Right lobe of liver (tissue), 6 donors: ENCODE results near the gene GPNMB. TPM values are rescaled to one million over a fixed set of nuclear protein-coding genes. Genes with fewer than 3 reads are reported as not detected.

Experiments used
- ATAC-seq, 4 donors: fragments of 200-7000 bp; cut with Tn5 transposase; one replicate each; pipeline ENCODE4 v1.9.1; 2020; ENCODE audit warnings: mild to moderate bottlenecking in 4 of 4, moderate library complexity in 4 of 4
- DNase-seq, 3 donors: peaks; one replicate each; pipeline ENCODE4 v3.0.0-alpha.2; 2020
- H3K27ac ChIP-seq, 3 donors: fragments of 200-600 bp; one replicate each; pipeline ENCODE4 v1.8.0; 2022
- H3K27me3 ChIP-seq, 2 donors: fragments of 200-600 bp; one replicate each; pipeline ENCODE4 v1.8.0; 2022
- H3K36me3 ChIP-seq, 4 donors: fragments of 200-600 bp; sonication (generic) in 1 of 4; one replicate each; pipeline versions ENCODE4 v1.5.1 to v1.8.0; 2017 to 2022; ENCODE audit warnings: control low read depth in 1 of 4
- H3K4me1 ChIP-seq, 4 donors: fragments of 200-600 bp; sonication (generic) in 1 of 4; one replicate each; pipeline versions ENCODE4 v1.5.1 to v1.8.0; 2017 to 2022; ENCODE audit warnings: control low read depth in 1 of 4
- H3K4me3 ChIP-seq, 3 donors: fragments of 200-600 bp; one replicate each; pipeline ENCODE4 v1.8.0; 2022
- H3K9me3 ChIP-seq, 4 donors: fragments of 200-600 bp; sonication (generic) in 1 of 4; one replicate each; pipeline versions ENCODE4 v1.5.1 to v1.8.0; 2017 to 2022; ENCODE audit warnings: control low read depth in 1 of 4
- CTCF ChIP-seq, 4 donors: fragments of 200-600 bp in 3 of 4; fragments of 450-650 bp in 1 of 4; IDR thresholded peaks; one replicate each; pipeline versions ENCODE4 v1.5.1 to v1.8.0; 2016 to 2022; ENCODE audit warnings: antibody characterized with exemption in 4 of 4, mild to moderate bottlenecking in 2 of 4
- POLR2A ChIP-seq: fragments of 450-650 bp; IDR thresholded peaks from one replicate; pipeline ENCODE4 v1.6.1; 2017; ENCODE audit warnings: antibody characterized with exemption, mild to moderate bottlenecking
- WGBS: methylation state at CpG from one replicate; pipeline ENCODE4 v1.1.6; 2018; ENCODE audit warnings: low coverage, low lambda C conversion rate; ENCODE audit not compliant: insufficient coverage; ENCODE audit errors: missing lambda C conversion rate; 5-methylcytosine and 5-hydroxymethylcytosine counted together
- intact Hi-C, 2 donors: fragments of 100-400 bp; cut with DNase I; formaldehyde crosslinking; loops; one replicate each; pipeline versions ENCODE4 v1.11.2 to v1.14.1; 2022
- total RNA-seq, 6 experiments: library from RNA; depleted of rRNA in 2 of 6; stranded (reverse); fragments of >200 nt in 2 of 6; fragmentation: NEBNext Ultra II Directional in 3 of 6; extraction: Animal tissue kit (Norgen Biotek cat#: 25700) in 3 of 6; gene quantifications; one replicate each; pipeline versions ENCODE4 v1.1.0 to v1.2.4, GENCODE V29; 2016 to 2023
- donor health status: DM: no; HTN: yes; CAD: no.
- donor health status: DM: no; HTN: no; CAD: no.
- donor health status: DM: no; HTN: no; CAD: no.
- donor health status: DM: no; HTN: yes; CAD: no.
- donor health status: DM: no; HTN: yes; CAD: no.

The GPNMB gene
- total RNA-seq, 6 experiments from 2014 or later = 5.8 to 64.9 (median 13.4) TPM

DNA sequence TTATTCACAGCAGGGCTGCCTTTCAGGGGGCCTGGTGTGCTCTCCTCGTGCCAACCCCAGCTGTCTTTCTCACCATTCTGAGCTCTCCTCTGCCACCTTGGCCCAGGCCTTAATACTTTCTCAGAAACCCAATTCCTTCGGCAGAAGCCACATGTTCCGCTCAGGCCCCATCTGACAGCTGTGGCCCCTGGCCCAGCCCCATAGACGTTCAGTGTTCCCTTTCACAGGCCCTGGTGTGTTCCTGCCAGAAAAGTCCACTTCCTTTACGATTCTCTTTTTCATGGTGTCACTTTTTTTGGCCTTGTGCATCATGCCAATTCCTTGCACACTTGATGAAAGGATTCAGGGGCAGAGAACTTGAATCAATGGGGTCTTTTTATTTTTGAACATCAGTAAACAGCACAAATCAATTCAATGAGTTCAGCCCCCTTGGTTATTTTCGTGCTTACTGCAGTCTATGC lies 15.9 kb upstream of the GPNMB start:
- intact Hi-C loops = no loop called here

GRCh38 chr7:23232966-23233365 lies 13.6 kb upstream of the GPNMB start:
- TF ChIP-seq CTCF (IDR thresholded peaks at IDR 0.05) = no peak
- no peak for TF ChIP-seq POLR2A
- DNase-seq (no peak), ATAC-seq (no peak)
- 75% methylated on average over 3 of the region's 3 CpGs for WGBS
- H3K27ac ChIP-seq = no peak overlapping the region
- H3K4me3 ChIP-seq = no peak overlapping the region
- H3K9me3 ChIP-seq = no peaks in the 10 kb centered on the region
- no peaks in the 10 kb centered on the region for H3K27me3 ChIP-seq
- no peaks in the 10 kb centered on the region for H3K4me1 ChIP-seq
- H3K36me3 ChIP-seq = no peaks in the 10 kb centered on the region
- intact Hi-C loops = no loop called here

More for the DNA sequence above, 15.9 kb upstream of the GPNMB start:
- H3K4me3 ChIP-seq = no peak overlapping the region
- WGBS = 73% methylated on average over 6 of the region's 6 CpGs
- H3K9me3 ChIP-seq = no peaks in the 10 kb centered on the region
- H3K4me1 ChIP-seq = no peaks in the 10 kb centered on the region
- ATAC-seq (no peak), DNase-seq (no peak)
- no peak overlapping the region for H3K27ac ChIP-seq
- no peaks in the 10 kb centered on the region for H3K36me3 ChIP-seq
- H3K27me3 ChIP-seq = no peaks in the 10 kb centered on the region
- TF ChIP-seq CTCF (IDR thresholded peaks at IDR 0.05) (no peak), POLR2A (no peak)

DNA sequence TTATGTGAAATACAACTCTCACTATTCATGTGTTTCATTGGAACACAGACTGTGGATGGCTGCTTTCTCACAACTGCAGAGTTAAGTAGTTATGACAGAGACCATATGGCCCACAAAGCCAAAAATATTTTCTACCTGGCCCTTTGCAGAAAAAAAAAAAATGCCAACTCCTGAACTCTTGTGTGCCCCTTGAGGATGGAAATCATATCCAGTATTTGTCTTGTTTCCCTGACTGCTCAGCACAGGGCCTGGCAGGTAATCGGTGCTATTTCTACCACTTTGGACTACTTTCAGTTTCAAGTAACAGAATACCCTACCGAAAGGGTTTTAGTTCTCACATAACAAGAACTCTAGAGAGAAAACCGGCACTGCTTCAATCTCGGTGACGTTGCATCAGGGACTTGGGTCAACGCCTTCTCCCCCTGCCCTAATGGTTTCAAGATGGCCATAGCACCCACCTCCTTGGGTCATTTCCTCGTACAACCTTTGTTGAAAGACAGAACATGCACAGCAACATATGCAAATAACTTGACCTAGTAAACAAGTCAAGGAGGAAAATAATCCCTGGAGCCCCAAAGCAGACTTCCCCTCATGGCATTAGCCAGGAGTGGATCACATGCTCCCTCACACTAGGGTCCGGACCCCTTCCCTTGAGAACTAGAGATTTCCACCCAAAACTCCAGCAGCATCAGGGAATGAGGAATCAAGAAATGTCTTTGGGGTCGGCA lies 11.8 kb upstream of the GPNMB start:
- no peak overlapping the region for H3K27ac ChIP-seq
- TF ChIP-seq CTCF (IDR thresholded peaks at IDR 0.05) (no peak), POLR2A (no peak)
- H3K4me3 ChIP-seq = no peak overlapping the region
- no peaks in the 10 kb centered on the region for H3K9me3 ChIP-seq
- ATAC-seq (no peak), DNase-seq (no peak)
- intact Hi-C loops = no loop called here
- H3K36me3 ChIP-seq = no peaks in the 10 kb centered on the region
- WGBS = 78% methylated on average over 9 of the region's 9 CpGs
- no peaks in the 10 kb centered on the region for H3K27me3 ChIP-seq
- H3K4me1 ChIP-seq = no peaks in the 10 kb centered on the region

DNA sequence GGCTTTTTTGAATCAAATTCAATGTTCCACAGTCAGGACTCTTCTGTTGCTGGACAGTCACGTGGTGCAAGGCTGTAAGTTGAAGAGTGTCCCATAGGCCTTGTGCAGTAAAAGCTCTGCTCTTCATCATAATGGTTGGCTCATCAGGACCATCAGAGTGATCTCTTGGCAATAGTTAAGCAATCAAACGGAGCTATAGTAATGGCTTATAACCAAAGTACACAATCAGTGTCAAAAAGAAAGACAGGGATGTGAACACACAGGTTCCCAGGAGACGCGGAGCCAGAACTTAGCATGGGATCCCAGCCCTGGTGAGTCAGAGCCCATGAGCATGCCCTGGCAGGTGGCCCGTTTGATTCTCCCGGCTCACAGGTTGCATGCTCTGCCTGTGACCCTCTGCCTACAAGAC lies 10.8 kb upstream of the GPNMB start:
- DNase-seq (peak in 1 of 3 donors; percentile 78), ATAC-seq (peak in 3 of 4 donors; percentile 26 to 98 (median 52))
- intact Hi-C loops = no loop called here
- Histone ChIP-seq H3K4me1 (no peaks in the 10 kb centered on the region), H3K4me3 (no peak overlapping the region), H3K27me3 (no peaks in the 10 kb centered on the region), H3K36me3 (no peaks in the 10 kb centered on the region), H3K27ac (no peak overlapping the region), H3K9me3 (no peaks in the 10 kb centered on the region)
- 34% methylated on average over 5 of the region's 6 CpGs for WGBS
- no peak for TF ChIP-seq POLR2A
- no peak for TF ChIP-seq CTCF (IDR thresholded peaks at IDR 0.05)
